Esophagus muscularis mucosa (tissue), 4 donors: Measurements from ENCODE around the gene SLC6A19. TPM values are rescaled to one million over a fixed set of nuclear protein-coding genes. Genes with fewer than 3 reads are reported as not detected.

Experiments used
- DNase-seq: peaks from one replicate; pipeline ENCODE4 v3.0.0-alpha.2; 2017; ENCODE audit errors: extremely low spot score
- H3K27ac ChIP-seq, 4 donors: fragments of 200-600 bp; sonication (generic); replicated peaks in 1 of 4; 1 replicate in 3 of 4; 2 replicates in 1 of 4; pipeline ENCODE4 v1.5.1; 2016 to 2019; ENCODE audit warnings: mild to moderate bottlenecking in 1 of 4
- H3K27me3 ChIP-seq, 4 donors: fragments of 200-600 bp; sonication (generic); one replicate each; pipeline versions ENCODE4 v1.5.1 to v1.6.0; 2016 to 2019
- H3K36me3 ChIP-seq, 4 donors: fragments of 200-600 bp; sonication (generic); one replicate each; pipeline ENCODE4 v1.5.1; 2016 to 2019
- H3K4me1 ChIP-seq, 4 donors: fragments of 200-600 bp; sonication (generic); one replicate each; pipeline ENCODE4 v1.5.1; 2016 to 2019
- H3K4me3 ChIP-seq, 4 donors: fragments of 200-600 bp; sonication (generic); 1 replicate in 2 of 4; 2 replicates in 2 of 4; pipeline ENCODE4 v1.5.1; 2016 to 2019; ENCODE audit warnings: mild to moderate bottlenecking in 4 of 4, moderate library complexity in 1 of 4
- H3K9me3 ChIP-seq, 4 donors: fragments of 200-600 bp; sonication (generic); 1 replicate in 3 of 4; 2 replicates in 1 of 4; pipeline ENCODE4 v1.5.1; 2016 to 2019
- EP300 ChIP-seq: sonication (generic); formaldehyde crosslinking; IDR thresholded peaks from one replicate; pipeline ENCODE4 v1.6.1; 2017; ENCODE audit warnings: antibody characterized with exemption
- POLR2A ChIP-seq: fragments of 450-650 bp; IDR thresholded peaks from one replicate; pipeline ENCODE4 v1.6.1; 2017; ENCODE audit warnings: antibody characterized with exemption, moderate library complexity, mild to moderate bottlenecking, low read depth
- POLR2AphosphoS5 ChIP-seq, 2 donors: sonication (generic); formaldehyde crosslinking; IDR thresholded peaks; one replicate each; pipeline ENCODE4 v1.6.1; 2017; ENCODE audit warnings: antibody characterized with exemption in 2 of 2
- WGBS: methylation state at CpG from one replicate; pipeline ENCODE4 v1.1.5; 2018; 5-methylcytosine and 5-hydroxymethylcytosine counted together
- intact Hi-C: fragments of 100-400 bp; cut with DNase I; formaldehyde crosslinking; loops from one replicate; pipeline ENCODE4 v1.15.1; 2023
- total RNA-seq, 4 donors: library from RNA; depleted of rRNA; stranded (reverse); fragments of >200 nt; gene quantifications; one replicate each; pipeline versions ENCODE4 v1.1.0 to v1.2.1, GENCODE V29; 2016
- TF ChIP-seq, protein P1 (sequence below), 3 experiments: fragments of 200-600 bp in 2 of 3; fragments of 450-650 bp in 1 of 3; sonication (generic) in 2 of 3; IDR thresholded peaks; one replicate each; pipeline ENCODE4 v1.5.1; 2017 to 2019; ENCODE audit warnings: antibody characterized with exemption in 3 of 3, mild to moderate bottlenecking in 2 of 3, moderate library complexity in 1 of 3

The SLC6A19 gene
- total RNA-seq, 4 donors from 2014 or later: not detected

GRCh38 chr5:1242733-1243486 lies 41.5 kb downstream of the SLC6A19 start:
- WGBS: 65% methylated on average over 8 of the region's 14 CpGs

DNA sequence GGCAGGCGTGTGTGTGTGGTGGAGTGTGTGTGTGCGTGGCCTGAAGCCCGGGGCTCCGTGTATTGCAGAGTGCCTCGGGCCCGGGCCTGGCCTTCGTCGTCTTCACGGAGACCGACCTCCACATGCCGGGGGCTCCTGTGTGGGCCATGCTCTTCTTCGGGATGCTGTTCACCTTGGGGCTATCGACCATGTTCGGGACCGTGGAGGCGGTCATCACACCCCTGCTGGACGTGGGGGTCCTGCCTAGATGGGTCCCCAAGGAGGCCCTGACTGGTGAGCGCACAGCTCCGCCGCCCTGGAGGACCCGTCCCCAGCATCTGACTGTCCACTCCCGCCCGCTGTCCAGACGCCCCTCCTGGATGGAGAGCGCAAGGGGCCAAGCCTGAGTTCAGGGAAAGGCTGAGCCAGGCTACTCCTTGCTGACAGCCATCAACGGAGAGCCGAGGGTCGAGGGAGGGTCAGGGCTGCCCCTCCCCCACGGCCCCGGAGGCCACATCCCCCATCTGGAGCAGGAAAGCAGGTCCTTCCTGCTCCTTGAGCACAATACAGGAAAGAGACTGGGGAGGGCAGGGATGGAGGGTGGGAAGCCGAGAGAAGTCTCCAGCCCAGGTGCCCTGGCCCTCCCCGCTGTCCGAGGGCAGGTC lies 42.2 kb downstream of the SLC6A19 start:
- H3K27me3 ChIP-seq: peaks cover 0 to 62% (median 19%) of the 10 kb centered on the region in 4 donors
- WGBS: 29% methylated on average over 5 of the region's 33 CpGs
- no peak for DNase-seq

More at GRCh38 chr5:1242733-1243486, 41.5 kb downstream of the SLC6A19 start:
- no peaks in the 10 kb centered on the region for H3K9me3 ChIP-seq
- peaks cover 0 to 55% (median 19%) of the 10 kb centered on the region in 4 donors for H3K27me3 ChIP-seq
- intact Hi-C loops: no loop called here
- H3K4me1 ChIP-seq: peaks cover 0 to 11% (median 2%) of the 10 kb centered on the region in 4 donors
- no peak for DNase-seq
- H3K36me3 ChIP-seq: no peaks in the 10 kb centered on the region
- no peak overlapping the region for H3K27ac ChIP-seq
- TF ChIP-seq EP300 (no peak), POLR2AphosphoS5 (IDR thresholded peaks at IDR 0.05) (no peak), POLR2A (no peak)
- TF ChIP-seq, protein P1, sequence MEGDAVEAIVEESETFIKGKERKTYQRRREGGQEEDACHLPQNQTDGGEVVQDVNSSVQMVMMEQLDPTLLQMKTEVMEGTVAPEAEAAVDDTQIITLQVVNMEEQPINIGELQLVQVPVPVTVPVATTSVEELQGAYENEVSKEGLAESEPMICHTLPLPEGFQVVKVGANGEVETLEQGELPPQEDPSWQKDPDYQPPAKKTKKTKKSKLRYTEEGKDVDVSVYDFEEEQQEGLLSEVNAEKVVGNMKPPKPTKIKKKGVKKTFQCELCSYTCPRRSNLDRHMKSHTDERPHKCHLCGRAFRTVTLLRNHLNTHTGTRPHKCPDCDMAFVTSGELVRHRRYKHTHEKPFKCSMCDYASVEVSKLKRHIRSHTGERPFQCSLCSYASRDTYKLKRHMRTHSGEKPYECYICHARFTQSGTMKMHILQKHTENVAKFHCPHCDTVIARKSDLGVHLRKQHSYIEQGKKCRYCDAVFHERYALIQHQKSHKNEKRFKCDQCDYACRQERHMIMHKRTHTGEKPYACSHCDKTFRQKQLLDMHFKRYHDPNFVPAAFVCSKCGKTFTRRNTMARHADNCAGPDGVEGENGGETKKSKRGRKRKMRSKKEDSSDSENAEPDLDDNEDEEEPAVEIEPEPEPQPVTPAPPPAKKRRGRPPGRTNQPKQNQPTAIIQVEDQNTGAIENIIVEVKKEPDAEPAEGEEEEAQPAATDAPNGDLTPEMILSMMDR (IDR thresholded peaks at IDR 0.05): no peak
- H3K4me3 ChIP-seq: no peak overlapping the region

DNA sequence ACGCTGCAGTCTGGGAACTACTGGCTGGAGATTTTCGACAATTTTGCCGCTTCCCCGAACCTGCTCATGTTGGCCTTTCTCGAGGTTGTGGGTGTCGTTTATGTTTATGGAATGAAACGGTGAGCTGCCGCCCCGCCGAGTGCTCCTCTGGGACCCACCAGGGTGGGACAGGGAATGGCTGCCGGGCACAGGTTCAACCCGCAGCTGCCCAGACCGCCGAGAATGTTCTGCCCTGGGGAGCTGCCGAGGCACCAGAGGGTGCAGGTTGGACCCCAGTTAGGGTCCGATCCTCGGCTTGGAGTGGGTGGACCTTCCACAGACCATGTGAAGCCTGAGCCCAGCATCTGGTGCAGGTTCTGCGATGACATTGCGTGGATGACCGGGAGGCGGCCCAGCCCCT lies 42.9 kb downstream of the SLC6A19 start:
- TF ChIP-seq EP300 (no peak), POLR2AphosphoS5 (IDR thresholded peaks at IDR 0.05) (no peak), POLR2A (no peak)
- TF ChIP-seq, protein P1 (IDR thresholded peaks at IDR 0.05): no peak
- Histone ChIP-seq H3K36me3 (no peaks in the 10 kb centered on the region), H3K27me3 (peaks cover 0 to 69% (median 19%) of the 10 kb centered on the region in 4 donors), H3K4me3 (no peak overlapping the region), H3K27ac (no peak overlapping the region), H3K4me1 (peaks cover 0 to 11% (median 2%) of the 10 kb centered on the region in 4 donors), H3K9me3 (no peaks in the 10 kb centered on the region)
- intact Hi-C loops: no loop called here
- WGBS: 62% methylated on average over 9 of the region's 21 CpGs
- no peak for DNase-seq

More for the DNA sequence above, 42.2 kb downstream of the SLC6A19 start:
- Histone ChIP-seq H3K27ac (no peak overlapping the region), H3K4me3 (no peak overlapping the region), H3K9me3 (no peaks in the 10 kb centered on the region), H3K36me3 (no peaks in the 10 kb centered on the region), H3K4me1 (peaks cover 0 to 11% (median 2%) of the 10 kb centered on the region in 4 donors)
- intact Hi-C loops: no loop called here
- TF ChIP-seq, protein P1 (IDR thresholded peaks at IDR 0.05): no peak
- TF ChIP-seq EP300: no peak
- no peak for TF ChIP-seq POLR2A
- TF ChIP-seq POLR2AphosphoS5 (IDR thresholded peaks at IDR 0.05): no peak

DNA sequence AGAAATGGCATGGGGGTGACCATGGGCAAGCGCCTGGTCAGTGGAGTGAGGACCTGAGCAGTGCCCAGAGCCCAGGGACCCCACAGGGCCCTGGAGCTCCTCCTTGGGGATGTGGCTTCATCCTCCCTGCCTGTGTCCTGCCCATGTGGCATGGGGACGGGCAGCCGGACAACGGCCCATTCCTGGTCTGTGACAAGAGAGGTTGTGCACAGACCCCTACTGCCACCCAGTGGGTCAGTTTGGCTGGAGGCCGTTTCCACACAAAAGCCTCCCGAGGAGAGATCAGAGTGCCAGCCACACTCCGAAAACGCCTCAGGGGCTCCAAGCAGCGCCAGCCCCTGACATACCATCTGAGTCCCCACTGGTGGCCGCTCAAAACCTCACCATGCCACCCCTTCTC lies 43.6 kb downstream of the SLC6A19 start:
- H3K36me3 ChIP-seq: no peaks in the 10 kb centered on the region
- intact Hi-C loops: no loop called here
- no peaks in the 10 kb centered on the region for H3K9me3 ChIP-seq
- no peak for DNase-seq
- H3K27me3 ChIP-seq: peaks cover 0 to 76% (median 19%) of the 10 kb centered on the region in 4 donors
- no peak overlapping the region for H3K27ac ChIP-seq
- WGBS: no CpG with 5 or more reads among the region's 10 CpGs
- TF ChIP-seq POLR2A (no peak), EP300 (no peak), POLR2AphosphoS5 (IDR thresholded peaks at IDR 0.05) (no peak)
- TF ChIP-seq, protein P1 (IDR thresholded peaks at IDR 0.05): no peak
- H3K4me1 ChIP-seq: peaks cover 0 to 11% (median 2%) of the 10 kb centered on the region in 4 donors
- H3K4me3 ChIP-seq: no peak overlapping the region
